Measurements from ENCODE around the gene PTPRD.

GRCh38 chr9:8670751-8671150, 1942.1 kb downstream of the PTPRD start:
- no peak for TF ChIP-seq CTCF (IDR thresholded peaks at IDR 0.05)
- no peak for TF ChIP-seq POLR2A (IDR thresholded peaks at IDR 0.05)
